GM12873 (cell line): ENCODE measurements around the gene ZNF580.

Experiments used
- CTCF ChIP-seq: IDR thresholded peaks from 2 replicates; pipeline ENCODE4 v1.5.1; 2012; ENCODE audit warnings: low read depth, mild to moderate bottlenecking, moderate library complexity, low read length, control low read depth; ENCODE audit not compliant: insufficient read depth; ENCODE audit errors: missing control alignments

Gene ZNF580

GRCh38 chr19:55650126-55650557, 9.3 kb downstream of the ZNF580 start:
- no peak for TF ChIP-seq CTCF

DNA sequence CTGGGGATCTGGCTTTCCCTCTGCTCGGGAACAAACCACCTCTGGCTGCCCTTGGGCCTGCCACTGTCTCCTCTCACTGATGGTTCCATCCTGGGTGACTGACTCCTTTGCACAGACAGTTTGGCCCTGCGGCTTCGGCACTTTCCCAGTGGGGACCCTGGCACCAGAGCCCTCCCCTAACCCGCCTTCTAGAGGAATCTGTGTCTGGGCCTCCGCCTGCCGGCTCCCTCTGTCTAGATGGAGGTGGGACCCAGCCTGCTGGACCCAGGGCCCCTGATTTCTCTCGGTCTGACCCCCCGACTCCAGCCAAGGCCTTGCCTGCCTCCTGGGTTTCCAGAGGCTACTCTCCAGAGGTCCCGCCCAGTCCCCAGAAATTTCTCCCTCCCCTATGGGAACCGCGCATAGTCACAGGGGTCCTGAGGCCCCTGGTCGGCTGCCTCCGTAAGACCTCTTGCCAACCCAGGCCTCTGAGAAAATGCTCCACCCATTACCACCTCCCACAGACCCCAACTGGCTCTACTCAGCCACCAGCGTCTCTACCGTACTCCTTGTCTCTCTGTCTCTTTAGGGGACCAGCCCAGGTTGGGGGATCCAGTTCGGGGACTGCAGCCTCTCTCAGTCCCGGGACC, 9.9 kb downstream of the ZNF580 start:
- TF ChIP-seq CTCF = no peak

GRCh38 chr19:55651236-55651635, 10.4 kb downstream of the ZNF580 start:
- TF ChIP-seq CTCF = no peak

- no peak for TF ChIP-seq CTCF
These were observed 11.7 kb downstream of the ZNF580 start for GRCh38 chr19:55652311-55653128.

DNA sequence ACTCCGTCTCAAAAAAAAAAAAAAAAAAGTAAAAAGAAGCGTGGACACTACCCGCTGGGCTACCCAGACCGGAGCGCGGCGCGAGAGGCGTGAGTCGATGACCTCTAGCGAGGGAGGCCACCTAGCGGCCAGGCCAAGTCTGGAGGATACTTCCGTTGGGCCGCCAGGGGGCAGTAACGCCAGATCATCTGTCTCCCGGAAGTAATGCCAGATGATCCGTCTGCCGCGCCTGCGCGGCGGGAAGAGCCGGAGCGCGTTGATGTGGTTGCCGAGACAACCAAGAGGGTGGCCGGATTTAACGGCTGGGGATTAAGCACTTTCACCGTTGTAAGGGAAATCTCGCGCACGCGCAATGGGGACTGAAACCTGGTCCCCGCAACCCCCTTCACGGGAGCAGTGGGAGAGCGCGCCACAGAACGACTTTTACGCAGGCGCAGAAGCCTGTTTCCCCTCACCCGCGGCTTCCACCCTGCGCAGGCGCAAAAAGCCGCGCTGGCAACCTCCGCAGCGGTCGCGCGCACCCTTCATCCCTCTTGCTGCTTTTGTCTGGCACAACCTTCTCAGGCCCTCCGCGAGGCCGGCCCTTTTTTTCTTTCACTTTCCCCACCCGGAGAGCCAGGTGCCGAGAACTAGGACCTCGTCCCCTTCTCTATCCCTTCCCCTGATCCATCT, 13.0 kb downstream of the ZNF580 start:
- peak; percentile 100 for TF ChIP-seq CTCF

GRCh38 chr19:55654323-55654867, 13.6 kb downstream of the ZNF580 start:
- no peak for TF ChIP-seq CTCF
